ENCODE data around the gene UBA1.

DNA sequence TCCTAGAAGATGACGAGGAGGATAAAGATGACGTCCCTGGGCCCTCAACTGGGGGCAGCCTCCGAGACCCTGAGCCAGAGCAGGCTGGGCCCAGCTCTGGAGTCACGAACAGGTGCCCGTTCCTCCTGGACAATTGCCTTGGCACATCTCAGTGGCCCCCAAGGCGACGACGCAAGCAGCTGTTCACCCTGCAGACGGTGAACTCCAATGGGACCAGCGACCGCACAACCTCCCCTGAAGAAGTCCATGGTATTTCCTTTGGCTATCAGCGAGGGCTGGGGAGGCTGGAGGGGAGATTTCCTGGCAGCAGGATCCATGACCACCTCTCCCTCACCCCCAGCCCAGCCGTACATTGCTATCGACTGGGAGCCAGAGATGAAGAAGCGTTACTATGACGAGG is 51.0 kb downstream of the UBA1 start:
- TF ChIP-seq POLR2A (IDR thresholded peaks at IDR 0.05) = no peak
- TF ChIP-seq CTCF (IDR thresholded peaks at IDR 0.05) = no peak

Data from heart left ventricle (tissue), 13 donors.